Stimulated activated CD4-positive, alpha-beta T cell treated with anti-CD3 and anti-CD28 coated beads, Interleukin-15, amount 100 ng/mL, for 24 hours (primary cell): ENCODE data around the gene PLPPR4.
"Not testable (repeated sequence)": the region's sequence is repeated elsewhere in the genome, so short reads cannot be mapped to it uniquely, and the experiment has no call there.

Experiments
- DNase-seq: peaks from one replicate; pipeline ENCODE4 v3.0.0-alpha.2; 2020

The PLPPR4 gene

GRCh38 chr1:99264201-99265021 lies at the start of gene PLPPR4:
Gene PLPPR4, plus strand, starts transcription at chr1:99264492. Its CDS starts 102 bp downstream, at chr1:99264594.
- peak; percentile 31 for DNase-seq

GRCh38 chr1:99216956-99217355 lies 47.3 kb upstream of the PLPPR4 start:
- DNase-seq: no peak

- no peak for DNase-seq
These were observed 46.7 kb upstream of the PLPPR4 start for GRCh38 chr1:99217599-99217998.

GRCh38 chr1:99218572-99218971 lies 45.7 kb upstream of the PLPPR4 start:
- no peak for DNase-seq

- no peak for DNase-seq
These were observed 45.3 kb upstream of the PLPPR4 start for GRCh38 chr1:99218999-99219398.

GRCh38 chr1:99227056-99227897 lies 37.0 kb upstream of the PLPPR4 start:
- DNase-seq: no peak

GRCh38 chr1:99228153-99228552 lies 36.1 kb upstream of the PLPPR4 start:
- DNase-seq: no peak

GRCh38 chr1:99229122-99229521 lies 35.2 kb upstream of the PLPPR4 start:
- no peak for DNase-seq

GRCh38 chr1:99230695-99231094 lies 33.6 kb upstream of the PLPPR4 start:
- DNase-seq: no peak

GRCh38 chr1:99232172-99232571 lies 32.1 kb upstream of the PLPPR4 start:
- no peak for DNase-seq

- DNase-seq: no peak
These were observed 30.8 kb upstream of the PLPPR4 start for GRCh38 chr1:99233446-99233845.

GRCh38 chr1:99236756-99237155 lies 27.5 kb upstream of the PLPPR4 start:
- no peak for DNase-seq

GRCh38 chr1:99239690-99240089 lies 24.6 kb upstream of the PLPPR4 start:
- no peak for DNase-seq

GRCh38 chr1:99240621-99241020 lies 23.7 kb upstream of the PLPPR4 start:
- DNase-seq: no peak

- no peak for DNase-seq
These were observed 18.1 kb upstream of the PLPPR4 start for GRCh38 chr1:99246152-99246551.

- no peak for DNase-seq
These were observed 17.1 kb upstream of the PLPPR4 start for GRCh38 chr1:99247199-99247598.

GRCh38 chr1:99250728-99251127 lies 13.6 kb upstream of the PLPPR4 start:
- no peak for DNase-seq

GRCh38 chr1:99251308-99251707 lies 13.0 kb upstream of the PLPPR4 start:
- DNase-seq: no peak

- DNase-seq: no peak
These were observed 11.7 kb upstream of the PLPPR4 start for GRCh38 chr1:99252630-99253029.

GRCh38 chr1:99260402-99260801 lies 3.9 kb upstream of the PLPPR4 start:
- not testable (repeated sequence) for DNase-seq

- no peak for DNase-seq
These were observed 832 bp downstream of the PLPPR4 start for GRCh38 chr1:99265124-99265523.

- no peak for DNase-seq
These were observed 2.4 kb downstream of the PLPPR4 start for GRCh38 chr1:99266726-99267125.

- DNase-seq: no peak
These were observed 3.7 kb downstream of the PLPPR4 start for GRCh38 chr1:99268021-99268420.

GRCh38 chr1:99269321-99269720 lies 5.0 kb downstream of the PLPPR4 start:
- no peak for DNase-seq
